SU-DHL-6 (cell line): ENCODE measurements around the gene SLC22A13.

ENCODE experiments used
- H2AFZ ChIP-seq: fragments of 200-600 bp; sonication (generic); 2 replicates; pipeline ENCODE4 v1.6.1; 2014; ENCODE audit warnings: low read depth, mild to moderate bottlenecking, moderate library complexity, mixed read lengths, antibody characterized with exemption, low read length; ENCODE audit not compliant: severe bottlenecking
- H3F3A ChIP-seq: fragments of 200-600 bp; shearing (Covaris generic); 2 replicates; pipeline ENCODE4 v1.6.0; 2016; ENCODE audit warnings: antibody characterized with exemption, mild to moderate bottlenecking; ENCODE audit not compliant: insufficient read depth
- H3K27ac ChIP-seq: fragments of 200-600 bp; sonication (generic); 2 replicates; pipeline ENCODE4 v1.5.1; 2016; ENCODE audit warnings: low read depth, mild to moderate bottlenecking, low read length, moderate library complexity, mixed read lengths
- H3K27me3 ChIP-seq: fragments of 200-600 bp; sonication (generic), shearing (Covaris generic); 2 replicates; pipeline ENCODE4 v1.6.0; 2014; ENCODE audit warnings: mild to moderate bottlenecking, low read length
- H3K36me3 ChIP-seq: fragments of 200-600 bp; sonication (generic); 2 replicates; pipeline ENCODE4 v1.6.1; 2014; ENCODE audit warnings: mild to moderate bottlenecking, low read length, mixed read lengths
- H3K4me2 ChIP-seq: fragments of 300-600, 200-600 bp; shearing (Covaris generic), sonication (generic); 2 replicates; pipeline ENCODE4 v1.6.0; 2014; ENCODE audit warnings: low read length, low read depth, mild to moderate bottlenecking; ENCODE audit not compliant: poor library complexity, severe bottlenecking
- H3K4me3 ChIP-seq: fragments of 200-600 bp; sonication (generic); 2 replicates; pipeline ENCODE4 v1.5.1; 2014; ENCODE audit warnings: antibody characterized with exemption, low read length, mild to moderate bottlenecking, mixed read lengths; ENCODE audit not compliant: insufficient read depth, poor library complexity, severe bottlenecking
- H3K79me2 ChIP-seq: fragments of 200-600 bp; sonication (generic); 2 replicates; pipeline ENCODE4 v1.6.1; 2014; ENCODE audit warnings: mild to moderate bottlenecking, low read length, moderate library complexity; ENCODE audit not compliant: insufficient read depth
- H3K9ac ChIP-seq: fragments of 200-600 bp; sonication (generic); 2 replicates; pipeline ENCODE4 v1.7.0; 2014; ENCODE audit warnings: mild to moderate bottlenecking, low read length
- H3K9me2 ChIP-seq: fragments of 200-600 bp; sonication (generic); replicated peaks from 2 replicates; pipeline ENCODE4 v1.6.1; 2014; ENCODE audit warnings: low read length; ENCODE audit not compliant: insufficient read depth
- H3K9me3 ChIP-seq: fragments of 200-600 bp; sonication (generic); 2 replicates; pipeline ENCODE4 v1.6.1; 2014; ENCODE audit warnings: low read length, mixed read lengths; ENCODE audit not compliant: insufficient read depth
- H4K20me1 ChIP-seq: fragments of 200-600 bp; sonication (generic); 2 replicates; pipeline ENCODE4 v1.6.1; 2014; ENCODE audit warnings: low read depth, mild to moderate bottlenecking, antibody characterized with exemption, low read length, moderate library complexity, mixed read lengths
- CTCF ChIP-seq: fragments of 200-600 bp; sonication (generic); IDR thresholded peaks from one replicate; pipeline ENCODE4 v1.5.1; 2017; ENCODE audit warnings: antibody characterized with exemption, mild to moderate bottlenecking, low read length, moderate library complexity; ENCODE audit not compliant: insufficient read depth, poor library complexity, severe bottlenecking
- EZH2phosphoT487 ChIP-seq: fragments of 200-600 bp; sonication (generic), shearing (Covaris generic); conservative IDR thresholded peaks from 2 replicates; pipeline ENCODE4 v1.6.1; 2018; ENCODE audit warnings: mild to moderate bottlenecking, antibody characterized with exemption, low read length, moderate library complexity, mixed read lengths

SLC22A13 gene

GRCh38 chr3:38315488-38316230 is 50.0 kb downstream of the SLC22A13 start:
- Histone ChIP-seq H3F3A (no peaks in the 10 kb centered on the region), H3K9me3 (no peaks in the 10 kb centered on the region), H4K20me1 (no peaks in the 10 kb centered on the region), H2AFZ (no peak overlapping the region), H3K9me2 (no peaks in the 10 kb centered on the region), H3K4me2 (no peak overlapping the region), H3K9ac (no peak overlapping the region), H3K27me3 (no peaks in the 10 kb centered on the region), H3K4me3 (no peak overlapping the region), H3K27ac (no peak overlapping the region), H3K36me3 (no peaks in the 10 kb centered on the region), H3K79me2 (no peaks in the 10 kb centered on the region)
- TF ChIP-seq EZH2phosphoT487 (no peak), CTCF (no peak)

DNA sequence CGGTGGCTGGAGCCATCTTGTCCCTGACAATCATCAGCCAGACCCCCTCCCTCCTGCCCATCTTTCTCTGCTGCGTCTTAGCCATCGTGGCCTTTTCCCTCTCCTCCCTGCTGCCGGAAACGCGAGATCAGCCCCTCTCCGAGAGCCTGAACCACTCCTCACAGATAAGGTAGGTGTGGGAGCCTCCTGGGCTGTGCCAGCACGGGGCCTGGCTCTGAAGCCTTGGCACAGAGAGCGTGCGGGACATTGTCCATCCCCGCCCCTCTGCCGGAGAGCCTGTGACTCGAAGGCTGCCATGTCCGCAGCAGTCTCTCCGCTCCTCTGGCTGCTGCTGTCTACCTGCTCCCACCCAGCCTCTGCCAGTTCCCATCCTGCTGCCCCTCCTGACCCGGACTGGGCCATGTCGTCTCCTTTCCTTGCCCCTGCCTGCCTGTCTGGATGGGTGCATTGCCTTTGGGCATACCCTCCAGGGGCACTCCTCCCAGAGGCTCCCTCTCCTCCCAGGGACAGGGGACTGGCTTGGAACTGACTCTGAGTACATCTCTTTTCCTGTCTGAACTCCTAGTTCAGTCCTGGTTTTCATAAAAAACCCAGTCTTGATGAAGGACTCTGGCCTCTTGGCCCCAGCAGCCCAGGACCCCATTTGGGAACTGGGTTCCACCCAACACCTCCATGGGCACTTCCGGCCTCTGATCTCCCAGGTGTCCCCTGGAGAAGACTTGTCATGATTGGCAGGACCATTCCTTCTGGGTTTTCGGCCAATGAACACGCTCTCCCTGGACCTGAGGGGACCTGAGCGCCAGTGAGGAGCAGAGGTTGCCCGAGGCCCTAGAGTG is 51.0 kb downstream of the SLC22A13 start:
- Histone ChIP-seq H3K9me2 (no peaks in the 10 kb centered on the region), H3K9me3 (no peaks in the 10 kb centered on the region), H3K36me3 (no peaks in the 10 kb centered on the region), H3K79me2 (no peaks in the 10 kb centered on the region), H3K4me3 (no peak overlapping the region), H3K27me3 (no peaks in the 10 kb centered on the region), H4K20me1 (no peaks in the 10 kb centered on the region), H3K9ac (no peak overlapping the region), H2AFZ (no peak overlapping the region), H3K27ac (no peak overlapping the region), H3K4me2 (no peak overlapping the region), H3F3A (no peaks in the 10 kb centered on the region)
- TF ChIP-seq EZH2phosphoT487: no peak
- no peak for TF ChIP-seq CTCF

- H3K9me2 ChIP-seq: no peaks in the 10 kb centered on the region
- no peaks in the 10 kb centered on the region for H3K36me3 ChIP-seq
- no peaks in the 10 kb centered on the region for H4K20me1 ChIP-seq
- no peaks in the 10 kb centered on the region for H3K79me2 ChIP-seq
- no peak for TF ChIP-seq EZH2phosphoT487
- TF ChIP-seq CTCF: no peak
- H3F3A ChIP-seq: no peaks in the 10 kb centered on the region
- no peak overlapping the region for H2AFZ ChIP-seq
- H3K9me3 ChIP-seq: no peaks in the 10 kb centered on the region
- no peak overlapping the region for H3K4me2 ChIP-seq
- no peak overlapping the region for H3K27ac ChIP-seq
- H3K4me3 ChIP-seq: no peak overlapping the region
- no peak overlapping the region for H3K9ac ChIP-seq
- no peaks in the 10 kb centered on the region for H3K27me3 ChIP-seq
Observed at GRCh38 chr3:38317192-38317759, 51.7 kb downstream of the SLC22A13 start.
